Raji (cell line): ENCODE data around the gene SLC16A12.

Source experiments
- POLR2A ChIP-seq: IDR thresholded peaks from 2 replicates; pipeline ENCODE4 v1.6.1; 2011; ENCODE audit warnings: low read depth, low read length, control low read depth; ENCODE audit not compliant: insufficient read depth

Gene SLC16A12

DNA sequence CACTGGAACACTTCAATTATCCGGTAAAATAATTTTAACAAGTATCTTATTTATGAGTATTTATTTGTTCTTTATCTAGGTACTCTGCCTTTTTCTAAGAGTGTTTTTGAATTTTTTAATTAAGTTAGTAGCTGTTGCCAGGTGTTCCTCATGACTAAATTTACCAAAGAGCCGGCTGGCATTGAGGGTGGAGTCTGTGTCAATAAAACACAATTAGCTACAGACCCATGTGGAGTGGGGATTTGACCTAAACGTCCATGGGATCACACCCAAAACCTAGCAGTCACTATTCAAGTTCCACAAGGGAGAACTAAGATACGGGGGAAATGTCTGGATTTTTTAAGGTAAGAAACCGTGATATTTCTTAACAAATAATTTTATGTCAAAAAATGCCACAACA is 9.8 kb downstream of the SLC16A12 start:
- no peak for TF ChIP-seq POLR2A

DNA sequence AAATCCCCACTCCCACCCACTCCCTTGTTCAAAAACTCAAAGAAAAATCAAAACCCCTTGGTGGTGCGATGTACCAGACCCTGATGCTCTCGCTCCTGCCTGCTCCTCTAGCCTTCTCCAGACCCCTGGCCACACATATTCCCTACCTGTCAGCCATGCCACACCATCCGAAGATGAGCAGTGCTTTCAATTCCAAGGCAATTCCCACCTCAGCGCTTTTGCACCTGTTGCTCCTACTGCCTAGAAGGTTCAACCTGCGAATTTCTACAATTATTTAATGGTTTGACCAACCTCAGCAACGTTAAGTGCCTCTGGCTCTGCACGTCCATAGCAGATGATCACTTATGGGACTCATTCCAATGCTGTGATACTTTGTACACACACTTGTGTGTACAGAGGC is 11.1 kb downstream of the SLC16A12 start:
- TF ChIP-seq POLR2A, result no peak

DNA sequence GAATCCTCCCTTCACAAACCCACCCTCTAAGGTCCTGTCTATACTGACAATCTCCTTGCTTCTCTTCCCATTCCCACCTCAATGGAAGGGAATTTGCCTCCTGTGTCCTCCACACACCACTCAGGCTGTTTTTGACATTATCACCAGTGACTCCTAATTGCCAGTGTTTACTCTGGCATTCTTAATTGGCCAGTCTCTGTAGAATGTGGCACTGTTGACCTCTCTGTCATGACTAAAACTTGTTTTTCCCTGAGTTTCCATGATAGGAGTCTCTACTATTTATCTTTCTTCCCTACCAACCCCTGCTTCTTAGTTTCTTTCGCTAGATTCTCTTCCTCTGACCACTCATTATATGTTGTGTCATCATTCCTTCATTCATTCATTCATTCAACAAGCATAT is 12.1 kb downstream of the SLC16A12 start:
- no peak for TF ChIP-seq POLR2A

DNA sequence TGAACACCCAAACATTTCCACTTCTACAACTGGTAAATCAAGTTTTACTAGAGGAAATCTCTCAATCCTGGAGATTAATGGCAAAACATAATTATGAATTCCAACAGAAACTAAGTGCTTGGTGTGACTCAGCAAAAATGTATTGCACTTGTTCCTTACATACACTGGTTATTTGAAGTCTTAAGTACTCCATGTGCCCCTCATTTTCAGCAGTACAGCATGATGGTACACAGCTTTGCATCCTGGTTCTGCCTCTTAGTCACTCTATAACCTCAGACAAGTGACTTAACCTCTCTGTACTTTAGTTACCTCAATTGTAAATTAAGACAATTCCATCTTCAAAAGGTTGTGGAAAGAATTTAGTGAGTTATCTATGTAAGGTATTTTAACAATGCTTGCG is 12.9 kb downstream of the SLC16A12 start:
- no peak for TF ChIP-seq POLR2A

DNA sequence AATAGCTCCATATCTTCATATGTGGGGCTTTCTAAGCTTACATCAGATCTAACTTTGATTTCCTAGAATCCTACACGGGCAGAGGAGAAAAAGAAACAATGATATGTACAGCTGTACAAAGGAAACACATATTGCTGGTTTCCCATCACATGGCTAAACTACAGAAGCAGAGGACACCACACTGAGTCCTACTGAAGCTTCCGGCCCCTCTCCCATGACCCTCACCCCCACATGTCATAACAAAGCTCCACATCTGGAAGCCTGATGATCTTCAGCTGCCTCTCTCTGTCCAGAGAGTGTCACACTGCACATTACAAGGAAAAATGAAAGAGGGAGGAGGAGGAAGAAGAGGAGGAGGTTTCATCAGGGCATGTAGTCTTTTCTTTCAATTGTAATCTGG is 14.0 kb downstream of the SLC16A12 start:
- no peak for TF ChIP-seq POLR2A

DNA sequence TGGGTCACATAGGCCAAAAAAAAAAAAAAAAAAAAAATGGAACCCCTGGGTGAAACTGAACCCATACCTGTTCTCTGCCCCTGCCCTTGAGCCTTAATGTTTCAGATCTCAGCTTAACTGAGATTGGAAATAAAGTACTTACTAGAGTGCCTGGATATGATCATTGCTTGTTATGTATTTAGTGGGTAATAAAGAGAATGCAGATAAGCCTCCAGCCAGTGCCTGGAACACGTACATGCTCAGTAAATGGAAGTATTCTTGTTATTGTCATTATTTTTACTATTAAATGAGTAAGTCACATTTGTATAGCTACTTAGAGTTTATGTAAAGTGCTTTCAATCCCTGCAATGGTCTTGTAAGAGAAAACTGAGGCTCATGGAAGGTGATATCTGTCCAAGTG is 14.7 kb downstream of the SLC16A12 start:
- no peak for TF ChIP-seq POLR2A

DNA sequence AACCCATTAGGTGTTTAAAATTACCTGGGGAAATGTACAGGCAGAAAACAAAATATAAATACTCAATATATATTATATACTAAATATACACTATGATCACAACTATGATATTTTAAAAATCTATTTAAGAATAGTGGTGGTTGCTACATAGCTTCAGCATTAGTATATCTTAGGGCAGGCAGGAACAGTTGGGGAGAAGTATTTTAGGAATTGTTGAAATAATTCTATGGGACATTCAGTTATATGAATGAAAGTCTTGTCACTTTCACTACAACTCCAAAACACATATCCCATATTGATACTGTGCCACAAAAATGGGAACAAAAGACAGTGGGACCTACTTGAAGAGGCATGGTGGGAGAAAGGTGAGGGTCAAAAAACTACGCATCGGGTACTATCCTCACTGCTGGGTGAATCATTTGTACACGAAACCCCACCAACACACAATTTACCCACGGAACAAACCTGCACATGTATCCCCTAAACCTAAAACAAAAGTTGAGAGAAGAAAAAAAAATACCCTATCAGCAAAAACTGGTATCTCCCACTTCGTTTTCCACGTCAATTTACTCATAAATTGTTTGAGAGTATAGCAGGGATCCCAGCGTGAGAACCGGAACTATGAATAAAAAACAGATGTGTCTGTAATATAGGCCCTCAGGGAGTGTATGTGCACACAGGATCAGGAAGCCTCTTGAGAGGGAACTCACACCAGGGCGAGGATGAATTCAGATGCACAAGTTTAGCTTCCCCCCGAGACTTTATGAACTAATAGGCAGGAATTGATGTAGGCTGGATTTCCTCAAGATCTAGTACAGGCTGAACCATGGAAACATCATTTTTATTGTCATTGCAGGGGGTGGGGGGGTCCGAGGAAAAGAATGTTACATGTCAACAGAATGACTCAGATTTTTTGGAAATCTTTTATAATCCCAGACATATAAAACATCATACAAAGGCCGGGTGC is 16.2 kb downstream of the SLC16A12 start:
- no peak for TF ChIP-seq POLR2A

DNA sequence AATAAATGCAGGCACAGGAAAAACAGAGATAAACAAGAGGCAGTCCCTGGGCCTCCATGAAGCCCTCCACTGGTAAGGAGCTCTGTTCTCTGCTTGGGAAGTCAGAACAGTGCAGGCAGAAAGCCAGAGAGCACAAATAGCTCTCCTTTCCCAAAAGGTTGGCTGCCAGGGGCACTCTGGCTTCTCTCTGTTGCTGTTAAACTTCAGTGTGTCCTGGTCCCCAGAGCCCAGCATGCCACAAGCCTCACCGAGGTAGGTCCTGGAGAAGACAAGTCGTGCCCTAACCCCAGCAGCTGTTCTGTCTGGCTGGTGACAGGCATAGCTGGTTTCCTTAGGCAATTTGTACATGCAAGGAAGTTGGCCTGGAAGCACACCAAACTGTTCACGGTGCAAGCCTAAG is 17.3 kb downstream of the SLC16A12 start:
- no peak for TF ChIP-seq POLR2A

DNA sequence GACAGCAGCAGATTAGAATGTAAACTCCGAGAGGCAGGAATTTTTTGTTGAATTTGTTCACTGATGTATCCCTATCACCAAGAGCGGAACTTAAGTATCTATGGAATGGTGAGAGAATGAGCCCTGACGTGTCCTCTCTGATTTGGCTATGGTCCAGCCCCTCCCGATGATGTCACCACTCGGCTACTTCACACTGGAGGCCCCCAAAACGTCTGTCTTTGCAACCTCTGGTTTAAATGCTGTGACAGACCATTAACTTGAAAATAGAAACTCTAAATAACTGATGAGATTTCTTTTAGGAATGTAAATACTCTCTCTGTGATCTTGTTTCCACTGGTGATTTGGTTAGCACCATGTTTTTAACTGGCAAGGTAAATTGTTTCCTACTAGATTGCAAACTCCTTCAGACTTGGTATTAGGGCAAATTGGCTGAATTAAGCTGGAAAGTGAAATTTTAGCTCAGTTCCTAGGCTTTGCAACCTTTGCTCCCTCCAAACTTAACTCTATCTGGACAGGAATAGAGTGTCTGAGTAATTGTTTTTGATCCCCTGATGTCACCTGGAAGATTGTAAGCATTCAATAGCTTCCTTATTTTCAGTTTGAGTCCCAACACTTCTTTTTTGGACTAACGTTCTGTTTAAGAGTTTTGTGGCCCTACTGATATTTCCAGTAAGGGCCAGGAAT is 19.1 kb downstream of the SLC16A12 start:
- no peak for TF ChIP-seq POLR2A

DNA sequence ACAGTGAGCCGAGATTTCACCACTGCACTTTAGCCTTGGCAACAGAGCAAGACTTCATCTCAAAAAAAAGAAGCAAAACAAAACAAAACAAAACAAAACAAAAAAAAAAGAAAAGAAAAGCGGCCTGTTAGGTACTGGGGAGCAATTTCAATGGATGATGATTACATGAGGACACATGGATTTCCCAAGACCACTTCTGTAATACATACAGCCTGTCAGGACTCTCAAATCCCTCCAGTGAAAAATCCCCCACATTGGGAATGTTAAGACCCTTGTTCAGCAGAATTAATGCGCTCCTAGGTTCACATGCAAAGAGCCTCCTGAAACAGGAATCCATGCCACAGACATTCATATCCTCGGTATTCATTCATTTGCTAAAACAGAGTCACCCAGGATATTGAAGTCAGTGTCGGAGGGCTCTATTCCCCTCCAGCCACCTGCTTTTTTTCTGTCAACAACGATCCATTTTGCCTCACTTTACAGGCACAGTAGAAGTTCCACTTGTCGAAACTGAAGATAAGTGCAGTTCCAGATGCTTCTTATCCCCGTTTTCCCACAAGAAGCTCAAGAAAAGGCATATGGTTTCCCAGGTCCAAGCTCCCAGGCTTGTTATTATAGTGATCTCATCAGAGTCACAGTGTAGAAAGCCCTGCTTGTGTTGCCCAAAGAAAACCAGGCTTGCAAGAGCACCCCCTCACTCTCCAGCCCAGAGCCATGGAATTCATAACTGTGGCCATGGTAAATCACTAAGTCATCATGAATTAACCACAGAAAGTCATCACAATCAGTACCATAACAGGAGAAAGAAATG is 20.2 kb downstream of the SLC16A12 start:
- no peak for TF ChIP-seq POLR2A

DNA sequence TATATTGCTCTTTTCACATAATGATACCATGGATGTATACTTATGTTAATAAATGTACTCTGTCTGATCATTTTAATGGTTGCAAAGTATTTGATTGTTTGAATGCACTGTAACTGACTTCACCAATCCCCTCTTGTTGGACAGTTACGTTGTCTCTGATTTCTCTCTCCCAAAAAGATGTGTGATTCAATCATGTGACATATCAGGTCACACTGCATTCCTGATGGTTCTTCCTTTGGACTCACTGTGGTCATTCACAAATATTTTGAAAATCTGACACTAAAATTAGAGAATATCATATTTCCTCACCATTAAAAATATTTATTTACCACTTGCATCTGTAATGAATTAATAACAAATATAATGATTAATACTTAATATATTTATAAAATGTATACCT is 22.2 kb downstream of the SLC16A12 start:
- TF ChIP-seq POLR2A, result no peak

DNA sequence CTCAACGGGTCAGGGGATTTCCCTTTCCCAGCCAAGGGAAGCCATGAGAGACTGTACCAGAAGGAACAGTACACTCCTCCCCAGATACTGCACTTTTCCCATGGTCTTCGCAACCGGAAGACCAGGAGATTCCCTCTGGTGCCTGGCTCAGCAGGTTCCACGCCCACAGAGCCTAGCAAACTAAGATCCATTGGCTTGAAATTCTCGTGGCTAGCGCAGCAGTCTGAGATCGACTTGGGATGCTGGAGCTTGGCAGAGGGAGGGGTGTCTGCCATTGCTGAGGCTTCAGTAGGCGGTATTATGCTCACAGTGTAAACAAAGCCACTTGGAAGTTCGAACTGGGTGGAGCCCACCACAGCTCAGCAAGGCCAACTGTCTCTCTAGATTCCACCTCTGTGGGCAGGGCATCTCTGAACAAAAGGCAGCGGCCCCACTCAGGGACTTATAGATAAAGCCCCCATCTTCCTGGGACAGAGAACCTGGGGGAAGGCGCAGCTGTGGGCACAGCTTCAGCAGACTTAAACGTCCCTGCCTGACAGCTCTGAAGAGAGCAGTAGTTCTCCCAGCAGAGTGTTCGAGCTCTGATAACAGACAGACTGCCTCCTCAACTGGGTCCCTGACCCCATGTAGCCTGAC is 29.6 kb downstream of the SLC16A12 start:
- no peak for TF ChIP-seq POLR2A

DNA sequence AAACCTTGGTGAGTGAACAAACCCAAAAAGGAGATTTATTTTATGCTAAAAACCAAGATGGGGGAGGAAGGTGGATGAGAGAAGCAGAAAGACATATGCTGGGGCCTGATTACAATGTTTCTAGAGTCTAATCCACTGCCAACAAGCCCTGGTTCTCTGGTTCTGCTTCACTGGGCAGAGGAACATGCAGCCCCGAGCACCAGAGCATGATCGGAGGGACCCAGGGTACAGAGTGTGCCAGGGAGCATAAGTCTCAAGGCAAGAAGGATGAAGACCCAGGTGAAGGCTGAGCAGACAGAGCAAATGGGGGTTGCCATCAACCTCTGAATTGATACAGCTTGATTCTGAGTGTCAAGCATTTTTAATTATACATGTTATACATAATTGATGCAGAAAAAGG is 30.7 kb downstream of the SLC16A12 start:
- no peak for TF ChIP-seq POLR2A

DNA sequence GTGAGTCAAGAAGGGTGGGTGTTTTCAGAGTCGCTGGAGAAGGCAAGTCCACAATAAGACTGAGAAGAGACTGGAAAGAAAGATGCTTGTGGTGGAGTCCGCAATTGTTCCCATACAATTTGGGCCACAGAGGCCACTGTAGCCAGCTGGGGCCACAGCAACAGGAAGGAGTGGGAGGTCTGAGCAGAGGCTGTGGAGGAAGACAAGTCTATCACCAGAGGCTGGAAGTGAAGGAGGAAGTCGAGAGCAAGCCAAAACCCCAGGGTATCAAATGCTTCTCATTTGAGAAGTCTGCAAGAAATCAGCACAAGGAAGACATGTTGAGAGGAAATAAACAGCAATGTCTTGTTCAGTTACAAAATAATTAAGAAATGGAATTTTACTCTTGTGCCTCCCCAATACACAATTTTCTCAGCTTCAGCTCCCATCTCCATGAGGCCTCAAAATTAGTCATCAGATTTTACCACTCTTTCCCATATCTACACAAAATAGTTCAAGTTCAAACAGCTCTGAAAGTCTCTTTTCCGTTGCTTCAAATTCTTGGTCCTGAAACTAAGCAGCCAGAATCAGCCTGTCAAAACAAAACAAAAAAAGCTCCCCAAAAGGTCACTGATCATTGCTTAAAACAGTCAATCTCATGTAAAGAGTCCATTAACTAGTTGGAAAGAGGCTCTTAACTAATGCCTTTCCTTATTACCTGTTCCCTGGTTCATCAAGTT is 31.6 kb downstream of the SLC16A12 start:
- no peak for TF ChIP-seq POLR2A
